GM19240 (cell line): ENCODE data around the gene TEF.
A peak's percentile ranks its signal among the peaks of the same experiment; 100 is the strongest.

Experiments used
- DNase-seq: peaks from one replicate; pipeline ENCODE4 v3.0.0; 2011; ENCODE audit warnings: low spot score; ENCODE audit not compliant: insufficient read length

TEF gene

DNA sequence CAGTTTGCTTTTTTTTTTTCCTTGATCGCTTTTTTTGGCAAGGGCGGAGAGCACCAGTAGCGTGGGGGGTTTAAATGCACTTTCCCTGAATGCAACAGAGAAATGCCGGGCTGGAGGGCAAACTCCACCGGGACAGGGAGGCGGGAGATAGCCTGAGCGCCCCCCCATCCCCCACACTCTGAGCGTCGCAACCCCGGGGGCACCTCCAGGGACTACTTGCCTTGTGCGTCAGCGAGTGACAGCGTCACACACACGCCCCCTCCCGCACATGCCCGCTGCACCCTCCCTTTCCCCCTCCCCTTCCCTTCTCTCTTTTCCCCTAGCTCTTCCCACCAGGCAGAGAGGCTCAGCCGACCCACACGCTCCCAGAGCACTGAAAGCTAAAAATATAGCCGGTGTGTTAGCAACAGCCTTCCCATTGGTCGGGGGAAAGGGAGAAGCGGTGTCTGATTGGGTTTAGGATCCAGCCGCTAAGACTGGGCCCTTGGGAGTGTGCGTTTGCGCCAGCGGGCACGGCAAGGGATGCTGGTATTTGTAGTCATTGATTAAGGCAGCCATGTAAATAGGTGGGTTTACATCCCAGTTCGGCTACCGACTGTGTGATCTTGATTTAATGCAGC lies 66.6 kb downstream of the TEF start:
- peak; percentile 75 for DNase-seq
